HG02571 (cell line): ENCODE measurements around the gene MOG.

Experiments used
- ATAC-seq: cut with Tn5 transposase; IDR thresholded peaks from one replicate; pipeline ENCODE4 v1.9.1; 2021; ENCODE audit warnings: mild to moderate bottlenecking, moderate library complexity; ENCODE audit not compliant: unreplicated experiment

The MOG gene

GRCh38 chr6:29656798-29657197 is at the start of gene MOG:
Gene MOG (plus strand): TSS chr6:29657092. CDS start chr6:29657210, 118 bp downstream.
- ATAC-seq = no peak

DNA sequence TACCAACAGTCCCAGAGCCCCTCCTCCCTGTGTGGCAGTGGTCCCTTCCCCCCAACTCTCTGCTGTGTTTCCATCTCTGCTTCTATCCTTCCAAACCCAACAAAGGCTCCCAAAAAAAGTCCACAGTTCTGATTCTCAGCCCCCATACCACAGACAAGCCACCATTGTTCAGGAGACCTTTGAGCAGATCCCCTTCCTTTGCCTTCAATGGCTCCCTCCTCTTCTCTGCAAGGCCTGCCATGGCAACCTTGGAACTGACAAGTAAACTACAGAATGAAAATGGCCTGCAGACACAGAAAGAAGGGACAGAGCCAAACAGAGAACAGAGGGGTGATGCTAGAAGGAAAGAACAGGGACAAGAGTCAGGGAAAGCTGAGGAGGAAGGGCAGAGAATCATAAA is 48.8 kb upstream of the MOG start:
- no peak for ATAC-seq

- no peak for ATAC-seq
These were observed 46.4 kb upstream of the MOG start for GRCh38 chr6:29610540-29610939.

DNA sequence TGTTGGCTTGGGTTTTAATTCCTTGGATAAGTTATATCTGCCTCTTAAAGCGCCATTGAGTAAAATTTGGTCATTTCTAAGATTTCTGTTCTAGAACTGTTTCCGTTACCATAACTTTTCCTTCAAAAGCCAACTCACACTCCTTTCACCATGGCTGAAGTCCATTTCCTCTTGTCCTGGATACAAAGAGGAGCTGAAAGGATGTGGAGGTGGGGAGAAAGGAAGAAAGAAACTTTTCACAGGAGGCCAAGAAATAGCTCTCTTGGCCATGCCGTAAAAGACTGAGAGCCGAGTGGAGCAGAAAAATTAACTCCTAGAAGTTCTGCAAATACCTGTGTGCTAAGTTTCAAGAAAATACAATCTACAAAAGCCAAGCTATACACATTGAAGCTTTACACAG is 45.5 kb upstream of the MOG start:
- no peak for ATAC-seq

- no peak for ATAC-seq
These were observed 38.9 kb upstream of the MOG start for GRCh38 chr6:29617782-29618554.

- ATAC-seq = no peak
These were observed 37.2 kb upstream of the MOG start for GRCh38 chr6:29619578-29620160.

GRCh38 chr6:29620630-29621029 is 36.3 kb upstream of the MOG start:
- ATAC-seq = no peak

DNA sequence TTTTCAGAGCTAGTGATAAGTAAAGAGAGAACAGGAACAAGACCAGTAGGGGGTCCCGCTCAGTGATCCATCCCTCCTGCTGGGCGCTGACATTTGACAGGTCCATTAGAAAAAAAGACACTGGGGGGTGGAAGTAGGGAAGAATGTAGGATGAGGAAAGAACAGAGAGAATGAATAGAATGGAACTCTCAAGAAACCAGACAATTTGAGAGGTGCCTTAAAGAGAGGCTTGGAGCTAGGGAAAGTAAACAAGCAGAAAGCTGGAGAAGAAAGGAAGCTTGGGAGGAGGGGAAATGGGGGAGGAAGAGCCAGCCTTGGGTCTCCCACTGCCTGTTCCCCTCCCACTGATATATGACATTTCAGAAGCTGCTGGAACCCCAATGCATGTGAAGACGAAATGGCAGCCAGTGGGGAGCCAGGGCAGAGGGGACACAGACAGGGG is 32.4 kb upstream of the MOG start:
- no peak for ATAC-seq

DNA sequence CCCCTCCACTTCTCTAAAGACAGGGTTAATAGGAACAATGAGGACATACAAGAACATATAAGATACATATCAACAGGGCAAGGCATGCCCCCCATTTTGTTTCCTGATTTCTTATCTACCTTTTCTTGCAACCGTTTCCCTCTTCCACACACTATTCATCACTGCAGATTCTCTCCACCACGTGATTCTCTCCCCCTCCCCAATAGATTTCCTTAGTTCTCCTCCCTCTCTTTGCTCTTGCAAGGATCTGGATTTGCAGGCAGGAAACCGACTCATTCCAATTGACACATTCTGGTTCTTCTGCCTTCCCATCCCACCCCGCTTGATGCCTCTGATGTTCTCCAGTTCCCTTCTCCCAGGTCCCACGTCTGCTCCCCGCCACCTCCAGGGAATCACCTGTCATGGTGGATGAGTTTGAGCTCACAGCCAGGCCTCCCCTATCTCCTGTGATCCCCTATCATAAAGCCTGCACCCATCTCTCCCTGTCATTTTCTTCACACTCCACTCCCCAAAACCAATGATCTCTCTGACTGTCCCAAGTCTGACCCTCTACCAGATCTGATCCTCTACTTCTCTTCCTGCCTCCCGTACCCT is 31.5 kb upstream of the MOG start:
- ATAC-seq = no peak

DNA sequence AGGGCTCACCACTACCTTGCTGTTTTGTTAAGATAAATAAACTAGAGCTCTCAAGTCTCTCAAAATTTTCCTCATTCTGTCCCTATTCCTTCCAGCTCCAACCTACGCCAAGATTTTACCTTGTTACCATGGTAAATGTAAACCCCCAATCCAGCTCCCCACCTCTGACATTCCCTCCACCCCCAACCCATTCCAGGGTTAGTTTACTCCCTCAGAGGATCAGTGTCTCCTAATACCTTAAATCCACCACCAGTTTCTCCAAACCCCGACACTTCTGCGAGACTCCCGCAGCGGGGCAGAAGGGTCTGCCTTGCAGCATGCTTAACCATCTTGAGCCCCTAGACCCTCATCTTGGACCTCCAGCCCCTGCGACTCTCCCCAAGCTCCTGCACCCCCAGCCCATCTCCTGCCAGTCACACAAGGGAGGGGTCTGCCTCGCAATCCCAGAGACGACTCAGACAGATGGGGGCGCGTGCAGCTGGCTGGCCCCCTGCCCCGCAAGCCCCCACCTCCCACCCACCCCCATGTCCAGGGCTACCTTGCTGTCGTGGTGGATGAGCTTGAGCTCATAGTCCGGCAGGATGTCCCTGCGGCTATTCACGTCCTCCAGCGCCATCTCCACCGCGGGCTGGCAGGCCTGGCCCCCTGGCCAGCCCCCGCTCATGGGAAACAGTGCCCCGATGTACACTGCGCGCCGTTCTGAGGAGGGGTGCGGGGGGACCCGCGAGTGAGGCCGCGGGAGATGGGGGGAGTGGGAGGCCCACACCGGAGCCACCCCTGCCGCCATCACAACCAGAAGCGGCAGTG is 29.7 kb upstream of the MOG start:
- ATAC-seq = no peak

- no peak for ATAC-seq
These were observed 29.0 kb upstream of the MOG start for GRCh38 chr6:29627755-29628418.

DNA sequence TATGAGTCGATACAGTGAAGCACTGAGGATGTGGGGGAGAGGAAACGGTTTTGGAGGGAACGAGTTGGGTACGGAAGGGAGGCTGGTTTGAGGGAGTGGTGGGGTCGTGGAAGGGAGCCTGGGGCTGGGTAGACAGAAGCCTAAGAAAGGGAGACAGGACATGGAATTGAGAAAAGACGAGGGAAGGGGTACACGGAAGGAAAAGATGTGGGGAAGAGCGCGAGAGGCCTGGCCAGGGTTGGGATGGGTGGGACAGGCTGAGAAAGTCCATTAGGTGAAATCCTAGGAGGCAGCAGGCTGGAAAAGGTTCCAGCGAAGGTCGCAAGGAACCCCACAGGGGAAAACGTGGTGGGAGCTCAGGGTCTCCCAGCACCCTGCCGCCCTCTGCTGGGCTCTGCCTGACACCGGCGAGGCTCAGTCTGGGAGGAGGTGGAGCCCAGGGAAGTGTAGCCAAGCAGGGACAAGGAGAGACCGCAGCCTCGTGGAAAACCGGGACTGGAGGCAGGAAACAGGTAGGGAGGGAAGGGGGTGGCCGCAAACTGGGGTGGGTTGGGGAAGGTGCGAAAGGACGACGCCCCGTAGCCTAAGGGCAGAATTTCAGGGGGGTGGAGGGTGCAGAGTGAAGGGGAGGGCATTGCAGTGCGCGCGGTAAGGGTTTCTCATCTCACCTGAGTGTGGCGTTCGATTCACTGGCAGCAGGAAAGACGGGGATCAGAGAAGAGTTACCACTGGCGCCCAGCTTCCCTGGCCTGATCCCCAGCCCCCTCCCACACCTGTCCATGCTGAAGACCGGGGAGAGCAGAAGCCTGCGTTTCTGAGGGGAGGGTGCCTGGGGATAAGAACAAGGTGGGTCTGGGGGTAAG is 28.2 kb upstream of the MOG start:
- no peak for ATAC-seq

DNA sequence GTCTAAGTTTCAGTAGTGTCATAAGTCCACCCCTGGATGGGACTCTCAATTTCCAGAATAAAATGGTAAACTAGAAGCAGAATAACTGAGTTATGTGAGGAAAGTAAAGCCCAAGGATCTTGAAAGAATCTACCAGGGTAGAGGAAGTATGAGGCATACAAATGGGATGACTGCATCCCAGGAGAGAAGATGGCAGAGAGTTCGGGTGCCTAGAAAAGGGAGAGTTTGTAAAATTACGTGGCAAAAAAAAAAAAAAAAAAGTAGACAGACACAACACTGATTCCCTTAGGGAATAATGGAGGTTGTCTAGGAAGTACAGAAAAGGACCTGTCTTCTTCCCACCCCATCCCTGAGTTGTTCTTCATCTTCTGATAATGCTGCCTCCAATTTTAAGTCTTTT is 27.3 kb upstream of the MOG start:
- no peak for ATAC-seq

DNA sequence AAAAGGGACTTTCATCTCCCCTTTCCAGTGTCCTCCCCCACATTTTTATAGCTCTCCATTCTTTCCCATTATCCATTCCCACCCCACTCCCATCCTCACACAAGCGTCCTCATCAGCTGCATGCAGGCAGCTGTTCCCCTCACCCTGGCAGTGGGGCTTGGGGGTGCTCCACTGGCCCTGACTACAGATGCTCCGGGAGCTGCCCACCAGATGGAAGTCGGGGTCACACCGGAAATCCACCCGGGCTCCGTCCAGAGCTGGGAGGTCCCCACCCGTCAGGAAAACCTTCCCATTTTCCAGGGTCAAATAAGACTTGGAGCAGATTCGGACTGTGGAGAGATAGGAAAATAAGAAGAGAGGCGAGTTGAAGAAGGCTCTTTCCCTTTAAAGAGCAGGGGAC is 26.6 kb upstream of the MOG start:
- ATAC-seq = no peak

GRCh38 chr6:29631209-29631810 is 25.6 kb upstream of the MOG start:
- ATAC-seq = no peak

DNA sequence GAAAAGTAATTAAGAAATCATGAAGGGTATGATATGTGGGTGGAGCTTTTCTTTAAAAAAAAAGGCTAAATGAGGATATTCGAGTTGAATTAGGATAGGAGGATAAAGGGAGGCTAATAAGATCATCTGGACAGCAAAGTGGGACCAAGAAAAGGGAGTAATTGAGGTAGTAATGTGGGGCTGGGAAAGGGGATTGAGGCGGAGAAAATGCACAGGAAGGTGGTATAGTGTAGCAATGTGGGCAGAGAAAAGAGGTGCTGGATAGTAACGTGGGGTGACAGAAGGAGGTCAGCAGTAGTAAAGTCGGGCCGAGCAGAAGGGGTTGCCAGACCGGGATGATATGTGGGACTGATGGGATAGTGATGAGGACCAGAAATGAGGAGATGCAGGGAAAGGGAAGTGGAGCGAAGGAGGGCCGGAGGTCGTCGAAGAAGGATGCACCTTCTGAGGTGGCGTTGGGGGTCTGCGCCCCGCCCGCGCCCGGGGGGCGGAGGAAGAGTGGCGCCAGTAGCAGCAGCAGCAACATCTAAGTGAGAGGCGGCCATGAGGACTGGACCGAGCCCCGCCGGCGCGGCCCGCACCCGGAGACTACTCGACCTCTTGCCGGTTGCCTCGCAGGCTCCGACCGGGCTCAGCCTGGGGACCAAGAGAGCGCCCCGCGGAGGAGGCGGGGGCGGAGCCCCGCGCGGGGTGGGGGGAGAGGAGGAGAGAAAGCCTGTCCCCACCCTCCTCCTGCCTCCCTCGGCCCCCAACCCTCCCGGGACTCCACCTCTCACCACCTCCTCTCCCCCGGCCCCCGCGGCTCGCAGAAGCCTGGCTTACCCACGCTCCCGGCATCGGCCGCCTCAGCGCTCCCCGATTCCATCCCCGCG is 24.8 kb upstream of the MOG start:
- peak; percentile 20 for ATAC-seq

GRCh38 chr6:29632789-29633533 is 23.9 kb upstream of the MOG start, which contains the start of gene GABBR1:
Gene GABBR1 (minus strand): TSS chr6:29633183. CDS start chr6:29632385, 798 bp downstream.
- ATAC-seq = peak; percentile 56

DNA sequence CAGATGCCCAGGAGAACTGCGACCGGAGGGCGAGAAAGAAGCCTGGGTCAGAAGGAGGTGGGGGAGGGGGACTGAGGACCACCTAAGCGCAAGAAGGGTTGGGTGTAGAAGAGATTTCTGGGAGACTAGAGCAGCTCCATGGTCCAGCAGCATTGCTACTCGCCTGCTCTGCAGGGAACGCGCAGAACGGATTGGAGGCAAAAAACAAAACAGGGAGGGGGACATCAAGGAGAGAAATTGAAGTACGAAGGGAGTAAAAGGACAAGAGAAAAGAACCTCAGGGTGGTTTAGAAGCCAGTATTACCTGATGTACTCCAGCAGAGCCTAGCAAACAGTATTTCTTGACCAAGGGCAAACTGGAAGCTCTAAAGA is 23.4 kb upstream of the MOG start:
- ATAC-seq = no peak
